HG03139 (cell line): ENCODE data around the gene VIT.
A peak's percentile ranks its signal among the peaks of the same experiment; 100 is the strongest.

Experiments used
- ATAC-seq: cut with Tn5 transposase; IDR thresholded peaks from one replicate; pipeline ENCODE4 v1.9.1; 2021; ENCODE audit not compliant: unreplicated experiment

The VIT gene

DNA sequence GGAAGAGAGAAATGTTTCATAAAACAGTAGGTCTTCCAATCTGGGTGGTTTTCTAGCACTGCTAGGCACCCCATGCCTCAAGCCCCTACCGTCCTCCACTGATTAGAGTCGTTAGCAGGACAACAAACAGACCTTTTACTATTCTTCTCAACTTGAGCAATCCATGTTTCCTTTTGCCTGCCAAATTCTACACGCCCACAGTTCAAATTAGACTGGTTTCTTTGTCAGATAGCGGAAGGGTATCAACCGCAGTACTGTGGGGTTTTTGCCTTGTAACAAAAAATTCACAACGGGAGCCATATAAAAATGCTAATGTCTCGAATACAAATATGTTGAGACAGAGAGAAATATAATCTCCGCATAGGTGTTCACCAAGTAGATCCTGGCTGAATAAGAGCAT, 59.9 kb downstream of the VIT start:
- no peak for ATAC-seq

DNA sequence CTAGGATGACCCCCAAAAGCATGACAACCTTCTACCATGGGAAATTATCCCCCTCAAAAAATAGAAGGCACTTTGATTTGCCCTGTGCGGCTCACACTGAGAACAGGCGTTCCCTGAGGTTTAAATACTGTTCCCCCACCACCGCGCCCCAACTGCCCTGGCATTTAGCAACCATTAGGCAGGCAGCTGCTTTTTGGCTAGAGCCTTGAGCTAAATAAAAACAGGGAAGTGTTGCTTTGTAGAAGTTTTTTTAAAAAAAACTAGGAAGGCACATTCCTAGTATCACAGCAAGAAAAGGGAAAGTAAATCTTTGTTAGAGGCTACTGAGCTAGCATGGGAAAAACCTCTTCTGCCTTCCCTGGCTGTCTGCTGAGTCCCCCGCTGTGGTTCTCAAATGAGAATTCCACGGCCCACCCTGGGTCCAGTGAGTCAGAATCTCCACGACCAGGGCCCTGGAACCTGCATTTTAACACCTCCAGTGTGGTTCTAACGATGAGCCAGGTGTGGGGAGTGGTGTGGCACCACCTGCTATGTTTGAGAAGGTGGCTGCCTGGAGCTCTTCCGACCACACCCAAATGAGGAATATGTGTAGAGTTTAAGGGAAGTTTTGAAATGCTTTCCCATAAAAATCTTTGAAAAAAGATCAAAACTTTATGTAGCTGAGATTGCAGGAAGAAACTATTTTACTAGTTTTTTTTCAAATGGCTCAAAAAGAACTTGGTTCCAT, 66.4 kb downstream of the VIT start:
- no peak for ATAC-seq

DNA sequence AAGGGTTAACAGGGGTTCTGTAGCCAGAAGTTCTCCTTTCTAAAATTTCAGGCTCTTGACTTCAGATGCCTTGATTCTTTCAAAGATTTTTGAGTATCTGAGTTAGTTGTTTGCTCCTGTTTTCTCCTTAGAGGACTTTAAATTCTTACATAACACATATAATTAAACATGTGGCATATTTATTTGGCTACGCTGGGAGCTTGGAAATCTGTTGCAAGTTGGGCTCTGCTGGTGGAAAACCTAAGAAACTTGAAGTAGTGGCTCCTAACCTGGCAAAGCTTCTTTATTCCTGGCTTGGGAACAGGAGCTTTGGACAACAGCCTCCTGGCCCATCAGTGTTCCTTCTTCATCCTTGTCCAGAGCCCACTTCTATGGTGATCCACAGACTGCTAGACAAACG, 72.6 kb downstream of the VIT start:
- no peak for ATAC-seq

DNA sequence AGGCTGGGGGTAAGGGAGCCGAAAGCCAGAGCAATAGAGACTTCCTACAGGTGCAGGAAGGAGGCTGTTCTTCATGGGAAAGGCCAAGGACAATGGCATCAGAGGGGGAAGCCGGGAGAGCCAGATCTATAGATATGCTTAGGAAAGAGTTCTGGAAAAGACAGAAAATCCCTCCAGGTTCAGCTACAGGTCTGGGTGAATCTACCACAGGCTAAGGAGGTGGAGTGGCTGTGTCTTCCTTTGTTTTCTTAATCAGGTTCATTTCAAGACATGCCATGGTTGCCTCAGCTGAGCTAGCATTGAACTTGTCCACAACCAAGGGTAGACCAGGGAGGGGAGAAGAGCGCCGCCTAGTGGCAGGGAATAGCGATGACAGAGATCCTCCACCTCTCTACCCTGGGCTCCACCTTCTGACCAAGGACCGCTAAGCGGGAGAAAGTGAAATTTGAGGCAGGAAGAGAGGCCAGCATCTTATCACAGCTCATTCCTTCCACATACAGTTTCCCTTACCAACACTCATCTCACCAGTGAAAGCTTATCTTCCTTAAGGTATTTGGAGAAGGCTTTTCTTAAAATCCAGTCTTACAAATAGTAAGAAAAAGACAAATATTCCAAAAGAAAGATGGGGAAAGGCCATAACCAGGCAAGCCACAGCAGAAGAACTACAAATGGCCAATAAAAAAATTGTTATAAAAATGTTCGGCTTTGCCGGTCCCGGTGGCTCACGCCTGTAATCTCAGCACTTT, 74.2 kb downstream of the VIT start:
- no peak for ATAC-seq

DNA sequence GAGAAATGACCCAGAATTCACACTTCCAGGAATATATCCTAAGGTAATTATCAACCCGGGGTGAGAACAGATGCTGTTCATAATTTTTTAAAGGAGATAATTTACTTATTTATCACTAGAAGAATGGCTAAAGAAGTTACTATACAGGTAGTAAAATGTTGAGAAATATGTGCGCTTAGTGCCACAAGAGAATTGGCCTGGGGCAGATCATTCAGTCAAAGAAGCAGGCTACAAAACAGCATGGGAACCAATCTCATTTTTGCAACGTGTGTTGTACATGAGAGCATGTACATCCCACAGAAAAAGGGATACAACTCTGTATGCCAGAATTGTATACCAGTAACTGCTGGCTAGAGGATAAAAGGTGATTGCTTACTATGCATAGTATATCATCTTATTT, 75.2 kb downstream of the VIT start:
- no peak for ATAC-seq

DNA sequence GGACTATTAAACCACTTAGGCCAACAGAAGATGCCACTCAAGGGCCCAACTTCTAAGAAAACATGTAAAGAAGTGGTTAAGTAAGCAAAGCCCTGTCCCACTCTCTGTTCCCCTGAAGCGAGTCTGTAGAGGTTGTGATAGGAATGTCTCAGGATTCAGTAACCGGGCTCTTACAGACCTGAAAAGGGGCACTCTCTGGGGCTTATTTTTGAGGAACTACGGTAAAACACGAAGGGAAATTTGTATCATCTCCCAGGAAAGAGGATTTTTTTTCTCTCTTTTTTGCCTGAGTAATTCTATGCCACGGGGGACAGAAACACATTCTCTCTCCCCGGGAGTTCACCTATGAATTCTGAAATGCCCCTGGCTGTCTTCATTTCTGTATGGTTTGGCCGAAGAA, 77.4 kb downstream of the VIT start:
- ATAC-seq = no peak

DNA sequence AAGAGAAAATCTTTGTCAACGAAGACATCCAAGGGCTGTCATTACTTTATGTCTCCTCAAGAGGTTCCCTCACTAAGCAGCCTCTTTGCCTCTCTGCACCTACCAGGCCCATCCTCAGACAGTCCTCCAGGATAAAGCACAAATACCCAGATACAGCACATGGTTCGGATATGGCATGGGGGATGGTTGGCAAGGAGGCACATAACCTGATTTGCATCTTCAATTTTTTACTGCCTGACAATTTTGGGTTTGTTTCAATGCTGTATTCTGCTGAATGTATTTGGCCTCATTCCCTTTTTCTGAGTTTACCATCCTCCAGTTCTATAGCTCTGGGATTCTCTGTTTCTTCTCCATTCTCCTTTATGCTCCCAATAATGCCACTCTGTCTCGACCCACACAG, 78.8 kb downstream of the VIT start:
- no peak for ATAC-seq

DNA sequence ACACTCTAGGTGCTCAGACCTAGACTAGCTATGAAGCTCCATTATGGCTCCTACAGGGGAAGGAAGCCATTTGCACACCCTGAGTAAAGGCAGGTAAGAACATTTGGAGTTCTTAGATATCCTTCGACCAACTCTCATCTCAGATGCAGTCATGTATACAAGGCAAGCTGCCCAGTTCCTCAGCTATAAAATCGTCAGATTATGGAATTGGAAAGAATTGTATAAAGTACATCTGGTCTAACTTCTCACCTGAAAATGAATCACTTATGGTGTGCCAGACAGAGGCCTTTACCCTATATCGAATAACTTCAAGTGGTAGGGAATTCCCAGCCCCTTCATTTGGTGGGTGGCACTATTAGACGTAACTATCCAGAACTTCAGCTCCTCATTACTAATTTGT, 79.3 kb downstream of the VIT start:
- no peak for ATAC-seq

DNA sequence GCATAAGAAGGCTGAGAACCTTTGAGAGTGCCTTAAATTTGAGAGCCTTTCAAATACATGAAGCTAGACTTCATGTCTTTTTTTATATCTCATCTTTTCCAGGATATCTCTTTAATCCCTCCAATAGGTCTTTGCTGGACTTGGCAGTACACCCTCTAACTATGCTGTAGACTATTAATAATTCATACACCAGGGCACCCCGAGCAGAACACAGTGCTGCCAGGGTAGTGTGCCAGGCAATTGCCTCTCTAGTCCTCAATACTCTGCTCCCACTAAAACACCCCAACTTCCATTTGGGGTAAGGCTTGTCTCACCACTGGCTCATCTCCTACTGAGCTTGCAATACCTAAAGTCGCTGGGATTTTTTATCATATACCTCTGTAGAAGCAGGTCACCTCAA, 80.8 kb downstream of the VIT start:
- ATAC-seq = no peak

DNA sequence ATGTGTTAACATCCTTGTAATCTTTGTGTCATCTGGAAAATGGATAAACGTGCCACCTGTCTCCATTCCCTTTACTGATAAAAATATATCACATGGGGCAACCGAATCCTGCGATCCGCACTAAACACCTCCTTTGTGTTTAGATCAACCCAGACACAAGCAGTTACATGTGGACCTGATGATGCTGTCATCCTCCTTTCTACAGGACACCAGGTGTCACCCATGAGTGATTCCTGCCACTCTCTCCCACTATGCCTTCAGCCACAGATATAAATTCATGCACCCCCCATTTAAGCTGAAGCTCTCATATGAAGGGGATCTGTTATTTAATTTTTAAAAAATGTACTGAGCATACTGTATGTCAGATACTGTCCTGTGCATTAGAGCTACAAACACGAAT, 81.3 kb downstream of the VIT start:
- no peak for ATAC-seq

DNA sequence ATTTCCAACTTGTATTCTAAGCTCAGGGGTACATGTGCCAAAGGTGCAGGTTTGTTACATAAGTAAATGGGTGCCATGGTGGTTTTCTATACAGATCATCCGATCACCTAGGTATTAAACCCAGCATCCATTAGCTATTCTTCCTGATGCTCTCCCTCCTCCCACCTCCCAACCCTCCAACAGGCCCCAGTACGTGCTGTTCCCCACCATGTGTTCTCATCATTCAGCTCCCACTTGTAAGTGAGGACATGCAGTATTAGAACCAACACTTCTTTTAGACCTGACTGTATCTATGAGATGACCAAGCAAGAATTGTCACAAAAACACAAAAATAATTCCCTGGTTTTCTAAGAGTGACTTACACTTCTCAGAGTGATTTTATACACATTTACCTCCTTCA, 83.0 kb downstream of the VIT start:
- no peak for ATAC-seq

DNA sequence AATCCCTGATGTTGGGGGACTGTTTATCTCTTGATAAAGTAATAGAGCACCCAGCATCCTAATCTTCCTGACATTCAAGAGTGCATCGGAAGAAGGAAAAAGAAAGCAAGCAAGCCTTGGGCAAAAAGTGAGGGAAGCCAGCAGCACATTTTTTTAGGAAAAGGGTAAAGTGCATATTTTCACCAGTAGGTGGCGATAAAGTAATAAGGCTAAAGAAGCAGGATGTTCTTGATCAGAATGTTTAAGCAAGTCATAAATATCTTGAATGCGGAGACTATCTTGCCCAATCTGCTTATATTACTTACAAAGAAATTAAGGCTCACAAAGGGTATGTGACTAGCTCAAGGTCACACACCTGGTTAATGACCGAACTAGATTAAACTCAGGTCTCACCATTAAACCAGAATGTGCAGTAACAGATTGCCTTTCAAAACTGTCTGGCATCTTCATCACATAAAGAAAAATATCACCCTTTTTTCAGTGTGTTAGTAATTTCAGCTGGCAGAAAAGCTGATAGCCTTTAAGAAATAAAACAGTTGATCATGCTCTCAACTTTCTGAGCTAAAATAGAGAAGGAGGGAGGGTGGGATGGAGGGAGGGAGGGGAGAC, 83.8 kb downstream of the VIT start:
- no peak for ATAC-seq

DNA sequence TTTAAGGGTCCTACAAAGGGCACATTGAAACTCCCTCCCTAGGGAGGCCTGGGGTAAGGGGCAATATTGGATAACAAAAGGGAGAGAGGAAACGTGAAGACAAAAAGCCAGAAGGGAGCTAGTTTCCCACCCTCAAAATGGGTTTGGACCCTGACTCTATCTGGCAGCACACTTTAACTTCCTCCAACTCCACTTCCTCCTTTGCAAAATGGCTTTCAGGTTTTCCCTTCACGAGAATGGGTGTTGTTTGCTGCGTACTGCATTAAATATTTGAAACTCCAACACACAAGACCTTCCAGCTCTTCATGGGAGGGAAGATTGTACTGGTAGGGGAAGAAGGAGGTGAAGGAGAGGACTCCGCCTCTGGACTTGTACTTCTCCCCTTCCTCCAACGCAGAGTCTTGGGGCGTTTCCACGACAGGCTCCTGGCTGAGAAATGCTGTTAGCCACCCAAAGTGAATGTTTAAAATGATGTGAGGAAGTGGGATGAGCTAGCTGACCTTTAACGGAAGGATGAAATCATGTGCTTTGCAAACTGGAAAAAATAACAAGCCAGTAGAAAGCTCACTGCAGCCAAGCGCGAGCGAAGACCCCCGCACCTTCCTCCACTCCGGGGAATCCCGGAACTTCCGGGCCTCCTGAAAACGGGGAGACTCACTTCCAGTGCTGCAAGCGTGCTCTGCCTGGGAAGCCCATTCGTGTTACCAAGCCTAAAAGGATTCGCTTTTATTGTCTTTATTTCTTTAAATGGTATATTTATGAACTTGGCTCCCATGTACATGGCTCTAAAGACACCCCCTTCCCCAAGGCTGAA, 85.6 kb downstream of the VIT start:
- ATAC-seq = no peak

DNA sequence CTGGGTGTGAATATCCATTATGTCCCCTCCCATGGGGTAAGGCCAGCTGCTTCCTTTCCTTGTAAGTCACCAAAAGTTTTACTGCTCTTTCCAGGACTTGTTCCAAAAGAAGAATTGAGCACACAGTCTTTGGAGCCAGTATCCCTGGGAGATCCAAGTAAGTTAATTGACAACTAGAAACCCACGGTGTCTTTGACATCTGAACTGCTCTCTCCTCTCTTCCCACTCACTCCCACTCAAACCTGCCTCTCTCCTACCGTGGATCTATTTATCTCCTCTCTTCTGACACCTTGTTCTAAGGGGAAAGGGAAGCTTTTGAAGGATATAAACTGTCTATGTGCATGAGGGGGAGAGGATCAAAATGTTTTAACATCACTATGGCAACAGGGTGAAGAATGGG, 86.7 kb downstream of the VIT start:
- ATAC-seq = no peak

DNA sequence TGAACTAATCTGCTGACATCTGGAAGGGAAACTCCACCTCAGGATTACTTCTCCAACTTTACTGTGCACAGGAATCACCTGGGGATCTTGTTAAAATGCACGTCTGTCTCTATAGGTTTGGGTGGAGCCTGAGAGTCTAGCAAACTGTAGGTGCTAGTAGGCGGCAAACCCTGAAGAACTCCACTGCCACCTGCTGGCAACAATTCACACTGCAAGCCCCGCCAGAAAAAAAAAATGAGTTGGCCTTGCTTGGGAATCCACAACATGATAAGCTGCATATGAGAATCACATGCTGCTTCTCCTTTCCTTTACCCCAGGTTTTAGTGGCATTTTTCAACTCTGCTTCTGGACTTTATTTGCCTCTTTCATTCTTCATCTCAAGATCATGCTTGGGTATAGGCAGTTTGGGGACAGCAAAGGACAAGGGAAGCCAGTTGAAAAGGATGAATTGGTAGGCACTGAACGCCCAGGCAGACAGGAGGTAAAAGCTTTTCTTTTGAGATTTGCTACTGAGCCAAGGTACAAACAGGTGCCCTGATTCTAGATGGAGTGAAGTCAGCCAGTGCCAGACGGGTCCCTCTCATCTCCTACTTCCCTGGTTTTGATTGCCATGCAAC, 88.8 kb downstream of the VIT start:
- ATAC-seq = peak; percentile 50

DNA sequence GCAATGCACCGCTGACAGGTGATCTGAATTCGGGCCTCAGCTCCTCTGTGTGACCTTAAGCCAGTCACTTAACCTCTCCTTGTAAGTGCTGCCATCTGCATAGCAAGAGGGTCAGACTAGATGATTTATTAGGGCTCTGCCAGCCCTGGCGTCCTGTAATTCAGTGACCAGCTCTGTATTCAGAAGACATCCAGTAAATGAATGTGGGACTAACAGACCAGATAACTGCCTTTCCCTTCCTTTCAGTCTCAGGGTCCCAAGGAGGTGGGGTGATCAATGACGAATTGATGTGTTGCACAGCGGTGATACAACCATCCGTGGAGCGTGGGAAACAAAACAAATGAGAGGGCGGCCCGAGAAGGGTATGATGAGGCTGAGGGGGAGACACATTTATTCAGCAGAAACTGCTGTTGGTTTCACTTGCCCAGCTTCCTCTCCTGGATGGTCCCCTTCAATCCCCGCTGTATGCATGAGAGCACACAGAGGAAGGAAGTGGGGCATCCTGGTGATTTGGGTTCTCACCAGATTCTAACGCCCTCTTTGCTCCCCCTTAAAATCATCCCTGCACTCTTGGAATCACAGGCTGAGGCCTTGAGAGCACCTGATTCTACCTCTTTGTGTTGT, 92.8 kb downstream of the VIT start:
- ATAC-seq = no peak

DNA sequence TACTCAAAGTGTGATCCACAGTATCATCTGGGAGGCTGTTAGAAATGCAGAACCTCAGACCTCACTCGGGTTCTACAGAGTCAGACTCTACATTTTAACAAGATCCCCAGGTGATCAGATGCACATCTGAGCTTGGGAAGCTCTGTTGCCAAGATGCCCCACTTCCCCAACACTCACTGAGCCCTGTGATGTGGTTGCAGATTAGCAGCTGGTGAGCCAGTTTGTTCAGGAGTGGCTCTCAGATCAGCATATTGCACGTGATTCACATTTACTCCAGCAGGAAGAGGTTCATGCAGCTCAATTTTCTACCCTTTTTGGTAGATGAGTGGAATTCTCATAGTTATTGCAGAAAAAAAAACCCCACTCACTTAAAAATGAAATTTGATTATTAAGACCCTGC, 96.4 kb downstream of the VIT start:
- ATAC-seq = no peak

DNA sequence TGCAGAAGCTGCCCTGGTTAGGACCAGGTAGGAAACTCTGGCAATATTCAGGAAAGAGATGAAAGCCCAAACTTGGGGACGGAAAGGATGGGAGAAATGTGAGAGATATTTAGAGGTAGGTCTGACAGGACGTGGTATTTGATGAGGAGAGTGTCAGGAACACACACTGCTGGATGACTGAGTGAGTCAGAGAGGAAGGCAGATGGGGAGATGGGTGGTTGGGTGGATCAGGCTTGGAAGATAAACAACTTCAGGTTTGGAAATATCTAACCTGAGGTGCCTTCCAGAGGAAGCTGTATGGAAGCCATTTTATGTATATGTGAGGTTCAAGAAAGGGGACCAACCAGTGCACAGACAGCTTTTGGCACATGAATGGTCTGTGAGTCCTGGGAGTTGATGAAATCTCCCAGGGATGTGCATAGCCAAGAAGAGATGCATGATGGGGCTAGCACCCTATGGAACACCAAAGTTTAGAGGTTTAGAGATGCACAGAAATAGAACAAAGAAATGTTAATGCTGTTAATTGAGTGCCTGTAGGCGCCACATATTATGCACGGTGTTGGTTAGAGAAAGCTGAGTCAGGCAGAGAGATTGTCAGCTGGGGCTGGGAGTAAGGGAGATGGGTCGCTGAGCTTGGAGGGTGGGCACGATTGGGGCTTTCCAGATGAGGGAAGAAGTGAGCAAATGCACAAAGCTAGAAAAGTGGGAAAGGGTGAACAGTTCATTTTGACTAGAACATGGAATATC, 101.0 kb downstream of the VIT start:
- ATAC-seq = no peak

DNA sequence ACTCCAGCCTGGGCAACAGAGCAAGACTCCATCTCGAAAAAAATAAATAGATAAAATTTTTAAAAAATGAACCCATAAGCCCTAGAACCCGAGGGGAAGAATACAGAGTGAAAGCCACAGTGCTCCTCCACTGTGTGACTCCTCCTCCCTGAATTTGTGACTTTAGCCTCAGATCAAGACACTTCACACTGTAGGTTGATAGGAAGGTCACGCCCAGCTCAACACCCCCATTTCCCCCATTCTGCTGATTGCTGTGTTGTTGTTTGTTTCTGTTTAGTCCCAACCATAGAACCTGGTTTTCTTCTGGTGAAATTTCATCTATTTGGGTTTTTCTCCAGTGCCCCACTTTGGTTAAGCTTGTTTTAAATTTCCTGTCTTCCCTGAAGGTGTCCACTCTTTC, 102.2 kb downstream of the VIT start:
- ATAC-seq = no peak

DNA sequence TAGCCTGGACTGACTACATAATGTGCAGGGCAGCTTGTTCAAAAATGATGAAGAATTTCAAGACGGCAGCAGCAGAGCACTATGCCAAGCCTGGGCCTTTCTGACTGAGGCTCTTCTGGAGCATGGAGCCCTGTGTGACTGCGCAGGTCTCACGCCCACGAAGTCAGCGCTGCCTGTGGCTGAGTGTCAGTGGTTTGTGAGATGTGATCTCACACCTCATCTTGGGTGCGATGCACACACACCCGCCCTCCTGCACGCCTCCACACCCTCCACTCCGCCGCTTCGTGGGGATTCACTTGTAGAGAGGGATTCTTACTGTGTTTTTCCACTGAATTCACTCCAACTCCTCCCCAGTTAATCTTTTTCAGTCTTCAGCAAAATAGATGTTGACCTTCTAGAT, 103.9 kb downstream of the VIT start:
- ATAC-seq = no peak
